HL-60 (cell line): ENCODE data around the gene ARSG.

ENCODE experiments used
- DNase-seq, 2 experiments: peaks; one replicate each; pipeline ENCODE4 v3.0.0-alpha.2; 2010 to 2020; ENCODE audit warnings: low read depth in 1 of 2, low spot score in 1 of 2
- H3K27ac ChIP-seq: fragments of 250-450 bp; sonication (Bioruptor Pico); replicated peaks from 2 replicates; pipeline ENCODE4 v1.5.1; 2020; ENCODE audit warnings: mild to moderate bottlenecking, moderate library complexity
- H3K27me3 ChIP-seq: fragments of 250-450 bp; sonication (Bioruptor Pico); 2 replicates; pipeline ENCODE4 v1.5.1; 2021; ENCODE audit warnings: mild to moderate bottlenecking, moderate library complexity; ENCODE audit not compliant: insufficient read depth, poor library complexity, severe bottlenecking
- H3K4me3 ChIP-seq: replicated peaks from 2 replicates; pipeline ENCODE4 v1.5.1; 2011; ENCODE audit warnings: mild to moderate bottlenecking, control low read depth, low read length; ENCODE audit not compliant: insufficient read depth
- CTCF ChIP-seq: IDR thresholded peaks from one replicate; pipeline ENCODE4 v1.5.1; 2011; ENCODE audit warnings: low read length, control low read depth, inconsistent platforms; ENCODE audit not compliant: insufficient read depth
- GABPA ChIP-seq: IDR thresholded peaks from 2 replicates; pipeline ENCODE4 v1.6.1; 2012; ENCODE audit warnings: low read depth
- POLR2AphosphoS5 ChIP-seq: IDR thresholded peaks from 2 replicates; pipeline ENCODE4 v1.6.1; 2012; ENCODE audit warnings: low read depth
- REST ChIP-seq: IDR thresholded peaks from 2 replicates; pipeline ENCODE4 v1.6.1; 2012; ENCODE audit warnings: low read depth; ENCODE audit not compliant: insufficient replicate concordance
- SPI1 ChIP-seq: IDR thresholded peaks from 2 replicates; pipeline ENCODE4 v1.6.1; 2012; ENCODE audit warnings: low read depth, mild to moderate bottlenecking, borderline replicate concordance

ARSG gene

GRCh38 chr17:68378268-68379176 is 87.2 kb downstream of the ARSG start:
- Histone ChIP-seq H3K27me3 (no peaks in the 10 kb centered on the region), H3K4me3 (no peak overlapping the region), H3K27ac (peak overlapping the region; percentile 66)
- TF ChIP-seq POLR2AphosphoS5 = 0 out of 2 replicates have a peak, but pooled peaks have one; percentile 35
- TF ChIP-seq CTCF = no peak
- DNase-seq = peak; percentile 72 to 81

- Histone ChIP-seq H3K27ac (peak overlapping the region; percentile 66), H3K27me3 (no peaks in the 10 kb centered on the region), H3K4me3 (no peak overlapping the region)
- no peak for DNase-seq
- no peak for TF ChIP-seq GABPA
- no peak for TF ChIP-seq REST
- no peak for TF ChIP-seq POLR2AphosphoS5
- TF ChIP-seq CTCF = no peak
Measured at GRCh38 chr17:68379177-68379510, 87.8 kb downstream of the ARSG start.

- H3K27ac ChIP-seq = no peak overlapping the region
- no peak for DNase-seq
- no peak overlapping the region for H3K4me3 ChIP-seq
- TF ChIP-seq CTCF = no peak
- TF ChIP-seq GABPA = no peak
- no peak for TF ChIP-seq REST
- TF ChIP-seq POLR2AphosphoS5 = no peak
- no peak for TF ChIP-seq SPI1
- no peaks in the 10 kb centered on the region for H3K27me3 ChIP-seq
Measured at GRCh38 chr17:68379692-68380677, 88.7 kb downstream of the ARSG start.
